NCI-H2081 (cell line): ENCODE data around the gene HACE1.
"Not testable (repeated sequence)": the region's sequence is repeated elsewhere in the genome, so short reads cannot be mapped to it uniquely, and the experiment has no call there.

Experiments
- DNase-seq, 2 experiments: peaks; one replicate each; lab custom pipeline; 2025; lab: John Stamatoyannopoulos, UW

HACE1 gene

GRCh38 chr6:104859225-104860146 is at the start of gene HACE1:
TSS of gene HACE1 (minus strand) at chr6:104859919. CDS start at chr6:104859642, 277 bp downstream.
- peak; percentile 82 to 87 for DNase-seq

- DNase-seq: no peak
These were observed 49.3 kb upstream of the HACE1 start for GRCh38 chr6:104908888-104909525.

- no peak for DNase-seq
These were observed 48.5 kb upstream of the HACE1 start for GRCh38 chr6:104908031-104908887.

GRCh38 chr6:104898893-104899292 is 39.2 kb upstream of the HACE1 start:
- not testable (repeated sequence) for DNase-seq

- no peak for DNase-seq
These were observed 37.2 kb upstream of the HACE1 start for GRCh38 chr6:104896914-104897313.

- no peak for DNase-seq
These were observed 28.3 kb upstream of the HACE1 start for GRCh38 chr6:104888066-104888465.

GRCh38 chr6:104887350-104887749 is 27.6 kb upstream of the HACE1 start:
- DNase-seq: no peak

GRCh38 chr6:104885518-104886043 is 25.9 kb upstream of the HACE1 start:
- DNase-seq: no peak

- no peak for DNase-seq
These were observed 25.3 kb upstream of the HACE1 start for GRCh38 chr6:104884867-104885517.

- no peak for DNase-seq
These were observed 22.4 kb upstream of the HACE1 start for GRCh38 chr6:104881964-104882668.

- no peak for DNase-seq
These were observed 2.7 kb upstream of the HACE1 start for GRCh38 chr6:104862456-104862855.

GRCh38 chr6:104860221-104860620 is 502 bp upstream of the HACE1 start:
- DNase-seq: peak in 1 of 2 experiments; percentile 7

- no peak for DNase-seq
These were observed 1.1 kb downstream of the HACE1 start for GRCh38 chr6:104858642-104859041.

- DNase-seq: no peak
These were observed 4.2 kb downstream of the HACE1 start for GRCh38 chr6:104855507-104855906.

- not testable (repeated sequence) for DNase-seq
These were observed 12.0 kb downstream of the HACE1 start for GRCh38 chr6:104847721-104848120.

- DNase-seq: no peak
These were observed 16.5 kb downstream of the HACE1 start for GRCh38 chr6:104843229-104843628.

- no peak for DNase-seq
These were observed 22.6 kb downstream of the HACE1 start for GRCh38 chr6:104837158-104837557.

- DNase-seq: not testable (repeated sequence)
These were observed 23.2 kb downstream of the HACE1 start for GRCh38 chr6:104836479-104837020.

- DNase-seq: no peak
These were observed 23.9 kb downstream of the HACE1 start for GRCh38 chr6:104835782-104836181.

GRCh38 chr6:104829183-104829958 is 30.3 kb downstream of the HACE1 start:
- no peak for DNase-seq
